ENCODE results near the gene CCDC187. TPM values are rescaled to one million over a fixed set of nuclear protein-coding genes. Genes with fewer than 3 reads are reported as not detected.

Gene CCDC187
- total RNA-seq, 1 donor from 2014 or later: not detected

GRCh38 chr9:136339958-136340310, 36.0 kb upstream of the CCDC187 start:
- no peaks in the 10 kb centered on the region for H3K9me3 ChIP-seq
- H3K27ac ChIP-seq: no peak overlapping the region
- H3K27me3 ChIP-seq: no peaks in the 10 kb centered on the region
- no peak for DNase-seq (ENCODE audit: extremely low spot score in 2 of 2)
- no peak overlapping the region for H3K4me3 ChIP-seq
- H3K4me1 ChIP-seq: peaks cover 20% of the 10 kb centered on the region
- intact Hi-C loops (cut with DNase I): no loop called here
- peaks cover 0 to 7% of the 10 kb centered on the region in 2 donors for H3K36me3 ChIP-seq
- no peak for TF ChIP-seq POLR2A (IDR thresholded peaks at IDR 0.05)
- no peak for TF ChIP-seq CTCF (IDR thresholded peaks at IDR 0.05)
- TF ChIP-seq POLR2AphosphoS5 (IDR thresholded peaks at IDR 0.05; ENCODE audit: insufficient read depth in 1 of 2, low read depth in 1 of 2): no peak

GRCh38 chr9:136339173-136339957, 35.5 kb upstream of the CCDC187 start:
- Histone ChIP-seq H3K27me3 (no peaks in the 10 kb centered on the region), H3K36me3 (peaks cover 0 to 7% of the 10 kb centered on the region in 2 donors), H3K27ac (no peak overlapping the region), H3K4me3 (no peak overlapping the region), H3K9me3 (no peaks in the 10 kb centered on the region), H3K4me1 (peaks cover 14% of the 10 kb centered on the region)
- no peak for DNase-seq (ENCODE audit: extremely low spot score in 2 of 2)
- intact Hi-C loops (cut with DNase I): no loop called here
- TF ChIP-seq CTCF (IDR thresholded peaks at IDR 0.05) (peak; percentile 35 to 41 (median 36)), POLR2AphosphoS5 (IDR thresholded peaks at IDR 0.05; ENCODE audit: insufficient read depth in 1 of 2, low read depth in 1 of 2) (no peak)

- Histone ChIP-seq H3K9me3 (no peaks in the 10 kb centered on the region), H3K4me1 (peaks cover 14% of the 10 kb centered on the region), H3K36me3 (peaks cover 0 to 7% of the 10 kb centered on the region in 2 donors), H3K4me3 (no peak overlapping the region), H3K27ac (no peak overlapping the region), H3K27me3 (no peaks in the 10 kb centered on the region)
- TF ChIP-seq POLR2AphosphoS5 (IDR thresholded peaks at IDR 0.05; ENCODE audit: insufficient read depth in 1 of 2, low read depth in 1 of 2): no peak
- no peak for TF ChIP-seq CTCF (IDR thresholded peaks at IDR 0.05)
- TF ChIP-seq POLR2A (IDR thresholded peaks at IDR 0.05): no peak
- no peak for DNase-seq (ENCODE audit: extremely low spot score in 2 of 2)
- intact Hi-C loops (cut with DNase I): no loop called here
Observed at GRCh38 chr9:136338511-136338910, 34.6 kb upstream of the CCDC187 start.

GRCh38 chr9:136337416-136338395, 33.8 kb upstream of the CCDC187 start:
- DNase-seq (ENCODE audit: extremely low spot score in 2 of 2): no peak
- peaks cover 0 to 7% of the 10 kb centered on the region in 2 donors for H3K36me3 ChIP-seq
- no peaks in the 10 kb centered on the region for H3K9me3 ChIP-seq
- intact Hi-C loops (cut with DNase I): no loop called here
- no peak overlapping the region for H3K4me3 ChIP-seq
- no peaks in the 10 kb centered on the region for H3K27me3 ChIP-seq
- no peak overlapping the region for H3K27ac ChIP-seq
- H3K4me1 ChIP-seq: peaks cover 9% of the 10 kb centered on the region
- TF ChIP-seq CTCF (IDR thresholded peaks at IDR 0.05): no peak
- no peak for TF ChIP-seq POLR2AphosphoS5 (IDR thresholded peaks at IDR 0.05; ENCODE audit: insufficient read depth in 1 of 2, low read depth in 1 of 2)
- TF ChIP-seq POLR2A (IDR thresholded peaks at IDR 0.05): no peak
